GM10266 (cell line): ENCODE data around the gene C3.

Experiments used
- DNase-seq: peaks from one replicate; pipeline ENCODE4 v3.0.0; 2012; ENCODE audit errors: extremely low spot score
- TF ChIP-seq, protein P1 (sequence below): IDR thresholded peaks from 2 replicates; pipeline ENCODE4 v1.5.1; 2012; ENCODE audit warnings: mild to moderate bottlenecking, low read depth; ENCODE audit not compliant: control insufficient read depth, insufficient read depth; ENCODE audit errors: missing control alignments

Gene C3

GRCh38 chr19:6690160-6690885, 30.1 kb downstream of the C3 start:
- DNase-seq: no peak

DNA sequence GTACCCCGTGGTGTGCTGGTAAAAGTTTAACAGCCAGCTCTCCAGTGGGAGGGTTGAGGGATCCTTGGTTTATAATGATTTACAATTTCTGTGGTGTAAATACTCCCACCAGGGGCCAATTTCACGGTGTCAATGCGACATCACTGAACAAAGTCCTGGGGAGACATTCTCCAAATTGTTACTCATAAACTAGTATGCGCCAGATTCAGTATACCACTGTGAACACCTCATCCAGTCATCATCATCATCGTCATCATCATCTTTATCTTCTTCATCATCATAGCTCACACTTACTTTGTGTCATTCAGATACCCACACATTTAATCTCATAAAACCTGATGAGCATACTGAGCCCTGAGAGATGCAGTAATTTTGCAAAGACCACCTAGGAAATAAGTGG, 33.3 kb downstream of the C3 start:
- no peak for DNase-seq
- TF ChIP-seq, protein P1, sequence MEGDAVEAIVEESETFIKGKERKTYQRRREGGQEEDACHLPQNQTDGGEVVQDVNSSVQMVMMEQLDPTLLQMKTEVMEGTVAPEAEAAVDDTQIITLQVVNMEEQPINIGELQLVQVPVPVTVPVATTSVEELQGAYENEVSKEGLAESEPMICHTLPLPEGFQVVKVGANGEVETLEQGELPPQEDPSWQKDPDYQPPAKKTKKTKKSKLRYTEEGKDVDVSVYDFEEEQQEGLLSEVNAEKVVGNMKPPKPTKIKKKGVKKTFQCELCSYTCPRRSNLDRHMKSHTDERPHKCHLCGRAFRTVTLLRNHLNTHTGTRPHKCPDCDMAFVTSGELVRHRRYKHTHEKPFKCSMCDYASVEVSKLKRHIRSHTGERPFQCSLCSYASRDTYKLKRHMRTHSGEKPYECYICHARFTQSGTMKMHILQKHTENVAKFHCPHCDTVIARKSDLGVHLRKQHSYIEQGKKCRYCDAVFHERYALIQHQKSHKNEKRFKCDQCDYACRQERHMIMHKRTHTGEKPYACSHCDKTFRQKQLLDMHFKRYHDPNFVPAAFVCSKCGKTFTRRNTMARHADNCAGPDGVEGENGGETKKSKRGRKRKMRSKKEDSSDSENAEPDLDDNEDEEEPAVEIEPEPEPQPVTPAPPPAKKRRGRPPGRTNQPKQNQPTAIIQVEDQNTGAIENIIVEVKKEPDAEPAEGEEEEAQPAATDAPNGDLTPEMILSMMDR: no peak

More at GRCh38 chr19:6690160-6690885, 30.1 kb downstream of the C3 start:
- TF ChIP-seq, protein P1: no peak

GRCh38 chr19:6686628-6686975, 33.8 kb downstream of the C3 start:
- TF ChIP-seq, protein P1: no peak
- DNase-seq: no peak

GRCh38 chr19:6685962-6686627, 34.4 kb downstream of the C3 start:
- TF ChIP-seq, protein P1: no peak
- DNase-seq: no peak

DNA sequence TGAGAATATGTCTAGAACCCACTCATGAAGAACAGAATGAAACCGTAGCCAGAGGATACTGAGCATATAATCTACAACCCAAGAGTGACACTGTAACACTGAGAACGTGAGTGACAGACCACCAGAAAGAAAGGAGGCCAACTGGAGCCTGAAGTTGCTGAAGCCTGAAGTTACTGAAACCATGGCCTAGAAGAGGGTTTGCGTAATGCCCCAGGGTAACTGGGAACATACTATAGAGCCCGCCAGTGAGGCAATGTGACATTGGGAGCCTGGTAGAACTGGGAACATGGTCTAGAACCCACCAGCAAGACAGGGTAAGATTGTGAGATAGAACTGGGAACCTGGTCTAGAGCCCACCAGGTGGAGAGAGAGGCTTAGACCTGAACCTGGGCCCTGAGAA, 35.0 kb downstream of the C3 start:
- no peak for DNase-seq
- TF ChIP-seq, protein P1: no peak

DNA sequence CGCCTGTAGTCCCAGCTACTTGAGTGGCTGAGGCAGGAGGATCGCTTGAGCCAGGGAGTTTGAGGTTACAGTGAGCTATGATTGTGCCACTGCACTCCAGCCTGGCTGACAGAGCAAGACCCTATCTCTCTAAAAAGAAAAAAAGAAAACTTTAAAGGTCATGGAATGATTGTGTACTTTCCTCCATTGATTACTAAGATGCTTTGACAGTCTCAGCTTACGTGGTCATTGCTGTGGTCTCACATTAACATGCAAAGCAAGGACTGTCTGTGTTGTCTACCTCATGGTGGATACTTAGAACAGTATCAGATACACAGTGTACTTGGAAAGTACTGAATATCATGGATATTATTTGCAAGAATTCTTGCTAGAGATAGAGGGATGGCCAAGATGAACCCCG, 36.5 kb downstream of the C3 start:
- TF ChIP-seq, protein P1: no peak
- DNase-seq: no peak

DNA sequence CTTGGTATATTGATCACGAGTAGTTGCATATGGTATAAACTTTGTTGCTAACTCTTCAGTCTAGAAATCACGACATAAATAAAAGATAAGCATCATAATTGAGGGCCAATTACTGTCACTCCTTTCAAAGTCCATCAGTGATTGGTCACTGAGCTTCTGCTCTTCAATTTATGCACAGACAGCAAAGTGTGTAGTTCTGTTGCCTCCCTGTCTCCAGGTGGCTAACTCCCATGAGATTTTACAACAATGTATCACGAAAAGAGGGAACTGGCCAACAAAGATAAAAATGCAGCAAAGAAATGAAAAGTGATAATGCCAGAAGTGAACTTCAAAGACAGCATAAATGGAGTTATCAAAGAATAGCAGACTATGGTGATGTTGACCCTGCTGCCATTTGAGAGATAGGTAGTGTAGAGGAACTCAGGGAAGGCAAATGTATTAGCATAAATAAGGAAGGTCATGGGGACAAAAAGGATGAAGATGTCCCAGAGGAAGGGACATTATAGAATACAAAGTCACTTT, 37.8 kb downstream of the C3 start:
- TF ChIP-seq, protein P1: no peak

More for the DNA sequence above, 37.8 kb downstream of the C3 start:
- DNase-seq: no peak
